Choroid plexus epithelial cell (primary cell): Measurements from ENCODE around the gene GALNT4.

Experiments
- DNase-seq: peaks from one replicate; pipeline ENCODE4 v3.0.0-alpha.2; 2010; ENCODE audit warnings: low read depth
- H3K4me3 ChIP-seq: 2 replicates; pipeline ENCODE4 v1.5.1; 2011; ENCODE audit warnings: low read depth, mild to moderate bottlenecking, control low read depth, low read length, moderate library complexity
- TF ChIP-seq, protein P1 (sequence below): conservative IDR thresholded peaks from 2 replicates; pipeline ENCODE4 v1.5.1; 2011; ENCODE audit warnings: low read depth, mild to moderate bottlenecking, control low read depth, inconsistent platforms, low read length, moderate library complexity

GALNT4 gene

DNA sequence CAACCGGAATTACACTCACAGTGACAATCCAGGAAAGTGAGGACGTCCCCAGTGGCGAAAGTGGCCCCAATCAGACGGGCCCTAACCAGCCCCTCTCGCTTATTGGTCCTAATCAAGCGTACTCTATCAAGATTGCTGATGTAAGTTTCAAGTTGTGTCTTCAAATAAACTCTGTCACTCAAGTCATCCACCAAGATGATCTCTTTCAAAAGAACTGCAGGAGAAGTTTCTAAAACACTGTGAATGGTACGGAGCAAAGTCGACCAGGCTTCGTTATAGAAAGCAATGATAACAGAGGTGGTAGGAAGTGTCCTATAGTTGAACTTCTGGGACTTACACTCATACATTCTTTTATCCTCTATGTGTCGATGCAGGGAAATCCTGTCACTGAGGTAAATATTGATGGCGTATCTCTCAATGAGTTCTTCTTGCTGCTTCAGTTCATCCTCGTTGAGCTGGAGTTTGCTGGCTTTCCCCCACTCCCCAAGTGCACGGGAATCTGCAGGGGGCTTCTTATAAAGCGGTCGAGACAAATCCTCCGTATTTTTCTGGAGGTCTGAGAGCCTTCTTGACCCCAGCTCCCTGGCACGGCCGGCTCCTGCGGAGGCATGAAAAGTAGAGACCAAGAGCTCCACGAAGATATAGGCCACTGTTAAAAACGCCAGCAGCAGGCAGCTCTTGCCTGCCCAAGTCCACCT, 604 bp downstream of the GALNT4 start:
- peak; percentile 23 for DNase-seq
- TF ChIP-seq, protein P1, sequence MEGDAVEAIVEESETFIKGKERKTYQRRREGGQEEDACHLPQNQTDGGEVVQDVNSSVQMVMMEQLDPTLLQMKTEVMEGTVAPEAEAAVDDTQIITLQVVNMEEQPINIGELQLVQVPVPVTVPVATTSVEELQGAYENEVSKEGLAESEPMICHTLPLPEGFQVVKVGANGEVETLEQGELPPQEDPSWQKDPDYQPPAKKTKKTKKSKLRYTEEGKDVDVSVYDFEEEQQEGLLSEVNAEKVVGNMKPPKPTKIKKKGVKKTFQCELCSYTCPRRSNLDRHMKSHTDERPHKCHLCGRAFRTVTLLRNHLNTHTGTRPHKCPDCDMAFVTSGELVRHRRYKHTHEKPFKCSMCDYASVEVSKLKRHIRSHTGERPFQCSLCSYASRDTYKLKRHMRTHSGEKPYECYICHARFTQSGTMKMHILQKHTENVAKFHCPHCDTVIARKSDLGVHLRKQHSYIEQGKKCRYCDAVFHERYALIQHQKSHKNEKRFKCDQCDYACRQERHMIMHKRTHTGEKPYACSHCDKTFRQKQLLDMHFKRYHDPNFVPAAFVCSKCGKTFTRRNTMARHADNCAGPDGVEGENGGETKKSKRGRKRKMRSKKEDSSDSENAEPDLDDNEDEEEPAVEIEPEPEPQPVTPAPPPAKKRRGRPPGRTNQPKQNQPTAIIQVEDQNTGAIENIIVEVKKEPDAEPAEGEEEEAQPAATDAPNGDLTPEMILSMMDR = no peak
- peak overlapping the region; percentile 92 for H3K4me3 ChIP-seq

DNA sequence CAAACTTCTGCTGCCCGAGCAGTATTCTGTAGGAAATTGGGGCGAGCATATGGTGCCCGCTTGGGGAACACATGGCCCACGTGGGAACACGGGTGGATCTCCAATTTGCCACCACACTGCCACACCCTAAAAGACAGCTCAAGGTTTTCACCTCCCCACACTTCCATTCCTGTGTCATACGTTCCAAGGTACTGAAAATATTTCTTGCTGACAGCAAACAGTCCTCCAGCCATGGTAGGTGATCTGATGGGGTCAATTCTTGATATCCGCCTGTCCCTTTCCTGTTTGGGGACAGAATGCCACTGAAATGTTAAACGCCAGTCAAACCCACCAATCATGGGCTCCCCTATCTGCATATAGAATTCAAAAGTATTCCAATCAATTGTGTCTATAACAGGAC, 1.2 kb downstream of the GALNT4 start:
- peak overlapping the region; percentile 92 for H3K4me3 ChIP-seq
- TF ChIP-seq, protein P1 = no peak
- DNase-seq = no peak

DNA sequence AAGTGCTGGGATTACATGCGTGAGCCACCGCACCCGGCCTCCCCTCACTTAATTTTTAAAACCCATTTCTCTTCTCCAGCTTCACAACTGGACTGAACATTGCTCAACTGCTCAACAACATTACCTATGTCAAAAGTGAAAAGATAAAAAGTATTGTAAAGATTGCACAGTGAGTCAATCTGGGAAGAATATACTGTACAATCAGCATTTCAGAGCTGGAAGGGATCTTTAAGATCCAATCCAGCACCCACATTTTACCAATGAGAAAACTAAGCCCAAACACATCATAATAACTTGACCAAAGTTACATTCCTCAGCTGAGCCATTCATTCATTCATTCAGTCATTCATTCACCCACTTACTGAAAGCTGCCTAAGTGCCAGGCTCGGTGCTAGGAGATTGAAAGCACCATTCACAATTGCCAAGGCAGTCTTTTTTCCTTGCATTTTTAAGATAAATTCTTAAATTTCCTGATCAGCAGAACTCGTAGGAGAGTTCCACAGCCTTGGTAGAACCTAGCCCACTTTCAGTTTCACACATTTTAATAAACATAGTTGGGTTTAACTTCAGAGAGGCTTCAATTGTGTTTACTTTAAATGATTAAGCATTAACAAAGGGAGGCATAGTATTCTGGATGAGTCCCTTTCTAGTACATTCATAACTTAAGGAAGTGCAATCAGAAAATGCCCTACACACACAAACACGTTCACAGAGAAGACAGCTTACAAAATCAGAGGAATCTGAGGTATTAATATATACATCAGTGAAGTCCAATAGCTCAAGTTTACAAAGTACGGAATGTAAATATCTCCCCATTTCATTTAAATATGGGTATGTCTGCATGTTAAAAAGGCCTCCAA, 3.0 kb downstream of the GALNT4 start:
- peak; percentile 13 for DNase-seq
- TF ChIP-seq, protein P1 = no peak

DNA sequence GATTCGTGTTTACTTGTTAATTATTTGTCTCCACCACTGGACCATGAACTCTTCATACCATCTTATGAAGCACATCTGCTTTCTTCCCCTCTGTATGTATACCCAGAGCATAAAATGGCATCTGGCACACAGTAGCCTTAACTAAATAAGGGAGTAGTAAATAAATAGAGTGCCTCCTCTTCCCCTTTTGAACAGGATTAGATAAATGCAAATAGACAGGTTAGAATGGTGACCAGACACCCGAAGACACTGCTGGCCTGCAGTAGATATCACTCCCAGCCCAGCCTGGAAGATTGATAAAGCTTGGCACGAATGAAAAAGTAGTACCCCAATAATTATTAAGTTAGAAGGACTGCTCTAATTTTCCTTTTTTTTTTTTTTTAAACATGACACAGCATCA, 6.9 kb downstream of the GALNT4 start:
- no peak overlapping the region for H3K4me3 ChIP-seq
- TF ChIP-seq, protein P1 = no peak

More for the DNA sequence above, 3.0 kb downstream of the GALNT4 start:
- no peak overlapping the region for H3K4me3 ChIP-seq

GRCh38 chr12:89516633-89517032, 8.0 kb downstream of the GALNT4 start:
- DNase-seq = no peak
- TF ChIP-seq, protein P1 = no peak
- no peak overlapping the region for H3K4me3 ChIP-seq

More for the DNA sequence above, 6.9 kb downstream of the GALNT4 start:
- DNase-seq = no peak

DNA sequence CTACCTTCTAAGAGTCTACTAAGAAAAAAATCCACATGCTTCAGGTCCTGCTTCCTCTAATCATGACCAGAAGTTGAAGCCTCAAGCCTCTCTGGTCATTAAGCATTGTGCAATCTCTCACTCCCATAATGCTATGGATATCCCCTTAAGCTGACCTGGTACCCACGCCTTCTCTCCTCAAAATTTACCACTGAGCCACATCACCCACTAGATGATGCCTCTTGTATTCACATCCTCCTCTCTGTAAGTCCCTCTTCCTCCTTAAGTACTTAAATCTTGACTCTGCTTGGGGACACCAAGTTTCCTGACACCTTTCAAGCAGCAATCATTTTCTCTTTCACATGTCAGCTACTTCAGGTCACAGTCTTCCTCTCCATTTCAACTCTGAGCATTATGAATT, 9.8 kb downstream of the GALNT4 start:
- no peak for DNase-seq
- TF ChIP-seq, protein P1 = no peak
- H3K4me3 ChIP-seq = no peak overlapping the region
